ENCODE measurements around the gene GNA15.

- TF ChIP-seq POLR2A (IDR thresholded peaks at IDR 0.05; ENCODE audit: low read length) (no peak), GATA1 (IDR thresholded peaks at IDR 0.05; ENCODE audit: low read depth, low read length) (no peak)
Observed at GRCh38 chr19:3124630-3125029, 11.2 kb upstream of the GNA15 start.

All from erythroblast (primary cell).